ENCODE results near the gene MNT.

Gene MNT

GRCh38 chr17:2383628-2384167, 17.2 kb downstream of the MNT start:
- DNase-seq (ENCODE audit: low read depth in 1 of 2, low spot score in 1 of 2), result no peak

GRCh38 chr17:2380950-2381649, 19.8 kb downstream of the MNT start:
- DNase-seq (ENCODE audit: low read depth in 1 of 2, low spot score in 1 of 2), result no peak

- no peak for DNase-seq (ENCODE audit: low read depth in 1 of 2, low spot score in 1 of 2)
These were observed 20.5 kb downstream of the MNT start for GRCh38 chr17:2380226-2380922.

- no peak for DNase-seq (ENCODE audit: low read depth in 1 of 2, low spot score in 1 of 2)
These were observed 21.2 kb downstream of the MNT start for GRCh38 chr17:2379489-2380225.

- DNase-seq (ENCODE audit: low read depth in 1 of 2, low spot score in 1 of 2), result no peak
These were observed 22.0 kb downstream of the MNT start for GRCh38 chr17:2378905-2379304.

- no peak for DNase-seq (ENCODE audit: low read depth in 1 of 2, low spot score in 1 of 2)
These were observed 23.2 kb downstream of the MNT start for GRCh38 chr17:2377659-2378058.

- no peak for DNase-seq (ENCODE audit: low read depth in 1 of 2, low spot score in 1 of 2)
These were observed 24.8 kb downstream of the MNT start for GRCh38 chr17:2376107-2376506.

- no peak for DNase-seq (ENCODE audit: low read depth in 1 of 2, low spot score in 1 of 2)
These were observed 25.5 kb downstream of the MNT start for GRCh38 chr17:2375406-2375805.

GRCh38 chr17:2374549-2375285, 26.1 kb downstream of the MNT start:
- DNase-seq (ENCODE audit: low read depth in 1 of 2, low spot score in 1 of 2), result no peak

- DNase-seq (ENCODE audit: low read depth in 1 of 2, low spot score in 1 of 2), result no peak
These were observed 27.7 kb downstream of the MNT start for GRCh38 chr17:2373179-2373578.

- no peak for DNase-seq (ENCODE audit: low read depth in 1 of 2, low spot score in 1 of 2)
These were observed 28.2 kb downstream of the MNT start for GRCh38 chr17:2372681-2373080.

- no peak for DNase-seq (ENCODE audit: low read depth in 1 of 2, low spot score in 1 of 2)
These were observed 28.7 kb downstream of the MNT start for GRCh38 chr17:2372180-2372579.

GRCh38 chr17:2371183-2372130, 29.4 kb downstream of the MNT start:
- no peak for DNase-seq (ENCODE audit: low read depth in 1 of 2, low spot score in 1 of 2)

GRCh38 chr17:2370211-2370589, 30.7 kb downstream of the MNT start:
- no peak for DNase-seq (ENCODE audit: low read depth in 1 of 2, low spot score in 1 of 2)

GRCh38 chr17:2369551-2370210, 31.2 kb downstream of the MNT start:
- no peak for DNase-seq (ENCODE audit: low read depth in 1 of 2, low spot score in 1 of 2)

- no peak for DNase-seq (ENCODE audit: low read depth in 1 of 2, low spot score in 1 of 2)
These were observed 31.8 kb downstream of the MNT start for GRCh38 chr17:2369039-2369438.

GRCh38 chr17:2368359-2368758, 32.5 kb downstream of the MNT start:
- no peak for DNase-seq (ENCODE audit: low read depth in 1 of 2, low spot score in 1 of 2)

- no peak for DNase-seq (ENCODE audit: low read depth in 1 of 2, low spot score in 1 of 2)
These were observed 33.9 kb downstream of the MNT start for GRCh38 chr17:2366747-2367494.

- DNase-seq (ENCODE audit: low read depth in 1 of 2, low spot score in 1 of 2), result no peak
These were observed 35.7 kb downstream of the MNT start for GRCh38 chr17:2365132-2365531.

Measured in activated T-helper 1 cell treated with anti-CD3 and anti-CD28 coated beads, Interleukin-2, amount 50 U/mL, for 16 hours (primary cell).